Measurements from ENCODE around the gene TUBB4B.
"Not testable (repeated sequence)": the region's sequence is repeated elsewhere in the genome, so short reads cannot be mapped to it uniquely, and the experiment has no call there.

TUBB4B gene

GRCh38 chr9:137237759-137238726 is 3.0 kb upstream of the TUBB4B start:
- no peak for DNase-seq

- not testable (repeated sequence) for DNase-seq
Measured at GRCh38 chr9:137239541-137240200, 1.4 kb upstream of the TUBB4B start.

- peak; percentile 67 for DNase-seq
Measured at GRCh38 chr9:137240318-137240840, 708 bp upstream of the TUBB4B start.

GRCh38 chr9:137241490-137242268 is 592 bp downstream of the TUBB4B start:
- DNase-seq = peak; percentile 73

- no peak for DNase-seq
Measured at GRCh38 chr9:137242269-137243203, 1.4 kb downstream of the TUBB4B start.

GRCh38 chr9:137243266-137243625 is 2.2 kb downstream of the TUBB4B start:
- DNase-seq = not testable (repeated sequence)

GRCh38 chr9:137243626-137244485 is 2.8 kb downstream of the TUBB4B start:
- no peak for DNase-seq

GRCh38 chr9:137244486-137245449 is 3.7 kb downstream of the TUBB4B start:
- no peak for DNase-seq

GRCh38 chr9:137245450-137246421 is 4.6 kb downstream of the TUBB4B start:
- DNase-seq = no peak

GRCh38 chr9:137247135-137247915 is 6.2 kb downstream of the TUBB4B start:
- no peak for DNase-seq

- no peak for DNase-seq
Measured at GRCh38 chr9:137247916-137248175, 6.8 kb downstream of the TUBB4B start.

- no peak for DNase-seq
Measured at GRCh38 chr9:137250329-137251193, 9.5 kb downstream of the TUBB4B start.

- no peak for DNase-seq
Measured at GRCh38 chr9:137251194-137251461, 10.0 kb downstream of the TUBB4B start, which contains the start of gene STPG3. STPG3 (plus strand) TSS chr9:137251286; CDS start chr9:137251287, 1 bp downstream.

GRCh38 chr9:137251490-137252268 is 10.6 kb downstream of the TUBB4B start:
- no peak for DNase-seq

- DNase-seq = no peak
Measured at GRCh38 chr9:137252555-137253506, 11.7 kb downstream of the TUBB4B start.

Measured in stimulated activated CD4-positive, alpha-beta T cell treated with anti-CD3 and anti-CD28 coated beads, Interleukin-4, amount 100 ng/mL, for 24 hours (primary cell).